IPS DF 6.9 (cell line): ENCODE results near the gene SEC61G.

ENCODE experiments used
- DNase-seq: peaks from one replicate; pipeline ENCODE4 v3.0.0-alpha.2; 2013; ENCODE audit warnings: low read depth, low spot score
- H3K27ac ChIP-seq: one replicate; pipeline ENCODE4 v1.5.1; 2013; ENCODE audit warnings: low read length, control low read depth
- H3K27me3 ChIP-seq: 2 replicates; pipeline ENCODE4 v1.6.1; 2013; ENCODE audit warnings: mild to moderate bottlenecking, low read length; ENCODE audit not compliant: control insufficient read depth, insufficient read depth
- H3K36me3 ChIP-seq: 2 replicates; pipeline ENCODE4 v1.6.1; 2013; ENCODE audit warnings: low read length; ENCODE audit not compliant: control insufficient read depth, insufficient read depth
- H3K4me1 ChIP-seq: 2 replicates; pipeline ENCODE4 v1.6.1; 2013; ENCODE audit warnings: low read length; ENCODE audit not compliant: control insufficient read depth, insufficient read depth
- H3K4me3 ChIP-seq: 2 replicates; pipeline ENCODE4 v1.5.1; 2013; ENCODE audit warnings: mild to moderate bottlenecking, low read length
- H3K9me3 ChIP-seq: 2 replicates; pipeline ENCODE4 v1.6.1; 2013; ENCODE audit warnings: low read length, inconsistent platforms; ENCODE audit not compliant: control insufficient read depth, insufficient read depth
- WGBS: extraction: QIAGEN DNeasy Blood & Tissue Kit; methylation state at CpG from one replicate; pipeline ENCODE4 v1.1.7; 2013; ENCODE audit warnings: mixed read lengths, missing lambda C conversion rate; ENCODE audit not compliant: insufficient read length, insufficient coverage; 5-methylcytosine and 5-hydroxymethylcytosine counted together

The SEC61G gene

DNA sequence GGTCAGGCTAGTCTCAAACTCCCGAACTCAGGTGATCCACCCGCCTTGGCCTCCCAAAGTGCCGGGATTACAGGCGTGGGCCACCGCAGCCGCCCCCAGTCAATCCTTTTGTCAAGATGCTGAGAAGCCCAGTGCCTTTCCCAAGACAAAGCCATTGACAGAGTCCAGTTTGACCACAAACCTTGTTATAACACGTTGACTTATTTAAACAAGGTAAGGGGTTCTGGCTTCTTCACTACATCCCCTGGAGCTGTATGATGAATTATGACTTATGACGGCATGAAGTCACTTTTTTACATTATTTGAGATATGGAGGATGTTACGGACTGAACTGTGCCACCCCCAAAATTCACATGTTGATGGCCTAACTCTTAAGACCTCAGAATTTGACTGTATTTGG lies 5.8 kb upstream of the SEC61G start:
- no peak overlapping the region for H3K27ac ChIP-seq
- WGBS = no CpG with 5 or more reads among the region's 9 CpGs
- no peaks in the 10 kb centered on the region for H3K9me3 ChIP-seq
- H3K4me1 ChIP-seq = no peaks in the 10 kb centered on the region; the same call in 1 of the 2 replicates
- no peaks in the 10 kb centered on the region for H3K27me3 ChIP-seq
- H3K36me3 ChIP-seq = no peaks in the 10 kb centered on the region
- H3K4me3 ChIP-seq = no peak overlapping the region
- DNase-seq = no peak

- no peaks in the 10 kb centered on the region for H3K9me3 ChIP-seq
- H3K27me3 ChIP-seq = no peaks in the 10 kb centered on the region
- H3K36me3 ChIP-seq = no peaks in the 10 kb centered on the region; the same call in 1 of the 2 replicates
- H3K27ac ChIP-seq = no peak overlapping the region
- no peaks in the 10 kb centered on the region for H3K4me1 ChIP-seq
- 100% methylated on average over 1 of the region's 6 CpGs for WGBS
- H3K4me3 ChIP-seq = peak overlapping the region; percentile 15; the same call in 1 of the 2 replicates
- DNase-seq = no peak
These were observed 1.3 kb downstream of the SEC61G start for GRCh38 chr7:54757711-54758110.

- no peaks in the 10 kb centered on the region for H3K9me3 ChIP-seq
These were observed 9.8 kb downstream of the SEC61G start for GRCh38 chr7:54749200-54749599.

GRCh38 chr7:54747234-54747633 lies 11.8 kb downstream of the SEC61G start:
- DNase-seq = no peak

More at GRCh38 chr7:54749200-54749599, 9.8 kb downstream of the SEC61G start:
- no CpG with 5 or more reads among the region's 6 CpGs for WGBS
- H3K4me1 ChIP-seq = no peaks in the 10 kb centered on the region
- no peak for DNase-seq
- no peaks in the 10 kb centered on the region for H3K27me3 ChIP-seq
- H3K4me3 ChIP-seq = no peak overlapping the region
- H3K36me3 ChIP-seq = peaks cover 4% of the 10 kb centered on the region; the same call in 1 of the 2 replicates
- H3K27ac ChIP-seq = no peak overlapping the region

DNA sequence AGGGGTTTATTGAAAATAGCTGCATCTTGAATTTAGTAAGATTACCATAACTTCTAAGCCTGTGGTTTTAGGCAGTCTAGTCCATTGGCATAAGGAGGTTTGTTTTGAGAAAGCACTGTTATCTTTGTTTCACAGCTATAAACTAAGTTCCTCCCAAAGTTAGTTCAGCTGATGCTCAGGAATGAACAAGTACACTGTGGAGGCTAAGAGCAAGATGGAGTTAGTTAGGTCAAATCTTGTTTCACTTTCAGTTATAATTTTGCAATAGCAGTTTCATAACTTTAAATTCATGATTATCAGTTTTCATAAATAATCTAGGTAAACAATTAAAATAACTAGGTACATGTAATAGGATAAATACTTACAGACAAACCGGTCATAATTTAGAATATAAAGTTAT lies 15.4 kb downstream of the SEC61G start:
- Histone ChIP-seq H3K27me3 (no peaks in the 10 kb centered on the region), H3K36me3 (no peaks in the 10 kb centered on the region), H3K9me3 (no peaks in the 10 kb centered on the region), H3K4me3 (no peak overlapping the region), H3K27ac (no peak overlapping the region), H3K4me1 (no peaks in the 10 kb centered on the region)
- WGBS = no CpG with 5 or more reads among the region's 1 CpG
- DNase-seq = no peak

More at GRCh38 chr7:54747234-54747633, 11.8 kb downstream of the SEC61G start:
- no peaks in the 10 kb centered on the region for H3K9me3 ChIP-seq
- no peak overlapping the region for H3K27ac ChIP-seq
- WGBS = 100% methylated on average over 4 of the region's 5 CpGs
- H3K36me3 ChIP-seq = peaks cover 4% of the 10 kb centered on the region; the same call in 1 of the 2 replicates
- H3K27me3 ChIP-seq = no peaks in the 10 kb centered on the region
- H3K4me3 ChIP-seq = no peak overlapping the region
- H3K4me1 ChIP-seq = no peaks in the 10 kb centered on the region

GRCh38 chr7:54738737-54739136 lies 20.3 kb downstream of the SEC61G start:
- no peaks in the 10 kb centered on the region for H3K9me3 ChIP-seq
- WGBS = no CpG with 5 or more reads among the region's 1 CpG
- no peak overlapping the region for H3K4me3 ChIP-seq
- no peaks in the 10 kb centered on the region for H3K27me3 ChIP-seq
- H3K27ac ChIP-seq = no peak overlapping the region
- no peaks in the 10 kb centered on the region for H3K4me1 ChIP-seq
- no peaks in the 10 kb centered on the region for H3K36me3 ChIP-seq
- DNase-seq = no peak

- Histone ChIP-seq H3K36me3 (no peaks in the 10 kb centered on the region), H3K9me3 (no peaks in the 10 kb centered on the region), H3K27me3 (no peaks in the 10 kb centered on the region), H3K4me1 (no peaks in the 10 kb centered on the region), H3K4me3 (no peak overlapping the region), H3K27ac (no peak overlapping the region)
- WGBS = no CpG with 5 or more reads among the region's 1 CpG
- no peak for DNase-seq
These were observed 29.9 kb downstream of the SEC61G start for GRCh38 chr7:54729107-54729506.

- WGBS = no CpG with 5 or more reads among the region's 4 CpGs
These were observed 30.6 kb downstream of the SEC61G start for GRCh38 chr7:54728411-54728810.

GRCh38 chr7:54725255-54725654 lies 33.8 kb downstream of the SEC61G start:
- H3K4me1 ChIP-seq = no peaks in the 10 kb centered on the region
- no peak for DNase-seq
- H3K27me3 ChIP-seq = no peaks in the 10 kb centered on the region
- H3K9me3 ChIP-seq = no peaks in the 10 kb centered on the region
- H3K27ac ChIP-seq = no peak overlapping the region
- no CpG with 5 or more reads among the region's 7 CpGs for WGBS
- H3K36me3 ChIP-seq = no peaks in the 10 kb centered on the region
- H3K4me3 ChIP-seq = no peak overlapping the region

More at GRCh38 chr7:54728411-54728810, 30.6 kb downstream of the SEC61G start:
- no peaks in the 10 kb centered on the region for H3K27me3 ChIP-seq
- peak; percentile 11 for DNase-seq
- no peaks in the 10 kb centered on the region for H3K4me1 ChIP-seq
- no peaks in the 10 kb centered on the region for H3K9me3 ChIP-seq
- no peaks in the 10 kb centered on the region for H3K36me3 ChIP-seq
- H3K4me3 ChIP-seq = no peak overlapping the region
- H3K27ac ChIP-seq = no peak overlapping the region

DNA sequence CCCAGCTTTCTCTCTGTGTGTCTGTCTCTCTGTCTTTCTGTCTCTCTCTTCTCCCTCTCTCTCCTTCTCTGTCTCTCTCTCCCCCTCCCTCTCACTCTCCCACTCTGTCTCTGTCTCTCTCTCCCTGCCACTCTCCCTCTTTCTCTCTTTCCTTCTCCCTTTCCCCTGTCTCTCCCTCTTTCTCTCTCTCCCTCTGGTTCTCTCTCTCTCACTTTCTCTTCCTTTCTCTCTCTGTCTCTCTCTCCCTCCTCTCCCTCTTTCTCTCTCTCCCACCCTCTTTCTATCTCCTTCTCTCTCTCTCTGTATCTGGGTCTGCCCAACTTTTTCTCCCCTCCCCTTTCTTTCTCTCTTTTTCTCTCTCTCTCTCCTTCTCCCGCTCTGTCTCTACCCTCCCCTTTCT lies 36.5 kb downstream of the SEC61G start:
- Histone ChIP-seq H3K4me1 (no peaks in the 10 kb centered on the region), H3K36me3 (no peaks in the 10 kb centered on the region), H3K9me3 (no peaks in the 10 kb centered on the region), H3K27ac (no peak overlapping the region), H3K27me3 (no peaks in the 10 kb centered on the region), H3K4me3 (no peak overlapping the region)
- no peak for DNase-seq
- WGBS = no CpG with 5 or more reads among the region's 1 CpG

DNA sequence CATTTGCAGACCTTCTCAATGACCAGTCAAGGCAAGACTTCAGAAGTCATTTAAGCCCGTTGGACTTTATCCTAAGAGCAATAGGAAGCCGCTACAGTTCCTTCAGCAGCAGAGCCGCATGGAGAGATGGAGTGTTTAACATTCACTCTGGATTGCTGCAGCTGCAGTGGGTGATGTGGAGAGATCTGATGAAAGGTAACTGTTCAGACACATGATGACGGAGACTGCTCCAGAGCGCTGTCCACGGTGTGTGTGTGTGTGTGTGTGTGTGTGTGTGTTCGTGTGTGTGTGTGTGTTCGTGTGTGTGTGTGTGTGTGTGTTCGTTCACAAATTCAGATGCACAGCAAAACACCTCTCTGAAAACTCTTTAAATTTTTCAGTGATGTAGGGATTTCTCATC lies 37.0 kb downstream of the SEC61G start:
- no peaks in the 10 kb centered on the region for H3K4me1 ChIP-seq
- H3K27ac ChIP-seq = no peak overlapping the region
- no peaks in the 10 kb centered on the region for H3K36me3 ChIP-seq
- no peak for DNase-seq
- H3K27me3 ChIP-seq = no peaks in the 10 kb centered on the region
- WGBS = no CpG with 5 or more reads among the region's 9 CpGs
- H3K9me3 ChIP-seq = no peaks in the 10 kb centered on the region
- no peak overlapping the region for H3K4me3 ChIP-seq
